Measurements from ENCODE around the gene SEH1L. TPM values are rescaled to one million over a fixed set of nuclear protein-coding genes. Genes with fewer than 3 reads are reported as not detected.
A peak's percentile ranks its signal among the peaks of the same experiment; 100 is the strongest.

The SEH1L gene
- total RNA-seq, 1 experiment from 2014 or later = 116 TPM

GRCh38 chr18:12990123-12990475 lies 42.3 kb downstream of the SEH1L start:
- ChIA-PET POLR2A (interaction anchor here (0.6 to 1.4 kb wide), 5 partner anchors 23 to 613 kb away, joined by 9 to 32 read pairs (median 9); partner anchors contain the start of genes AFG3L2 and PTPN2), CTCF (interaction anchor here (1.1 kb wide), 1 partner anchor 18 kb away, joined by 3 read pairs; no protein-coding TSS in a partner anchor)
- intact Hi-C loops (cut with micrococcal nuclease; ENCODE audit: unreplicated experiment) = no loop called here
- Histone ChIP-seq H3K4me3 (ENCODE audit: low read depth, low read length) (peak overlapping the region; percentile 78), H3K9me3 (no peaks in the 10 kb centered on the region), H3K27me3 (replicated peaks; ENCODE audit: control insufficient read depth, insufficient read depth, low read length) (no peaks in the 10 kb centered on the region), H3K4me1 (peaks cover 8% of the 10 kb centered on the region; the same call in 1 of the 2 replicates), H3K36me3 (ENCODE audit: control insufficient read depth, insufficient read depth, low read length) (no peaks in the 10 kb centered on the region)
- Mint-ChIP-seq H3K27me3 (ENCODE audit: insufficient read depth, unreplicated experiment) (no peaks in the 10 kb centered on the region), H3K4me3 (ENCODE audit: unreplicated experiment) (peak overlapping the region; percentile 72), H3K9me3 (ENCODE audit: unreplicated experiment) (no peaks in the 10 kb centered on the region), H3K27ac (ENCODE audit: unreplicated experiment) (peak overlapping the region; percentile 70), H3K36me3 (ENCODE audit: insufficient read depth, unreplicated experiment) (peaks cover 45% of the 10 kb centered on the region), H3K4me1 (ENCODE audit: low read depth, unreplicated experiment) (peaks cover 20% of the 10 kb centered on the region)
- no peak for DNase-seq
- BruUV-seq (replicated peaks) = no TSS peak
- TF ChIP-seq CTCF (IDR thresholded peaks at IDR 0.05; ENCODE audit: insufficient read depth in 1 of 2, low read depth in 1 of 2, low read length in 1 of 2, severe bottlenecking in 1 of 2, unreplicated experiment in 1 of 2) = no peak

- TSS peak; percentile 96 for BruUV-seq (replicated peaks)
- ChIA-PET POLR2A (interaction anchor here (0.6 to 1.4 kb wide), 18 partner anchors 9 to 614 kb away, joined by 3 to 32 read pairs (median 6); partner anchors contain the start of genes AFG3L2, CEP76, PSMG2 and PTPN2), CTCF (interaction anchor here (0.6 to 1.6 kb wide), 5 partner anchors 14 to 169 kb away, joined by 3 to 7 read pairs (median 6); no protein-coding TSS in a partner anchor)
- peaks cover 40% of the 10 kb centered on the region for H3K36me3 Mint-ChIP-seq (ENCODE audit: insufficient read depth, unreplicated experiment)
- H3K36me3 ChIP-seq (ENCODE audit: control insufficient read depth, insufficient read depth, low read length) = no peaks in the 10 kb centered on the region
- no peaks in the 10 kb centered on the region for H3K27me3 Mint-ChIP-seq (ENCODE audit: insufficient read depth, unreplicated experiment)
- DNase-seq = peak in 1 of 2 experiments; percentile 36
- peak overlapping the region; percentile 72 for H3K4me3 Mint-ChIP-seq (ENCODE audit: unreplicated experiment)
- H3K9me3 ChIP-seq = no peaks in the 10 kb centered on the region
- peak overlapping the region; percentile 78 for H3K4me3 ChIP-seq (ENCODE audit: low read depth, low read length)
- TF ChIP-seq CTCF (IDR thresholded peaks at IDR 0.05; ENCODE audit: insufficient read depth in 1 of 2, low read depth in 1 of 2, low read length in 1 of 2, severe bottlenecking in 1 of 2, unreplicated experiment in 1 of 2) = no peak
- intact Hi-C loops (cut with micrococcal nuclease; ENCODE audit: unreplicated experiment) = no loop called here
- H3K27me3 ChIP-seq (replicated peaks; ENCODE audit: control insufficient read depth, insufficient read depth, low read length) = no peaks in the 10 kb centered on the region
- peak overlapping the region; percentile 70 for H3K27ac Mint-ChIP-seq (ENCODE audit: unreplicated experiment)
- no peaks in the 10 kb centered on the region for H3K9me3 Mint-ChIP-seq (ENCODE audit: unreplicated experiment)
- peaks cover 8% of the 10 kb centered on the region; the same call in 1 of the 2 replicates for H3K4me1 ChIP-seq
- H3K4me1 Mint-ChIP-seq (ENCODE audit: low read depth, unreplicated experiment) = peaks cover 20% of the 10 kb centered on the region
Observed at GRCh38 chr18:12990641-12990966, 42.8 kb downstream of the SEH1L start.

- H3K9me3 ChIP-seq = no peaks in the 10 kb centered on the region
- BruUV-seq (replicated peaks) = no TSS peak
- Mint-ChIP-seq H3K4me1 (ENCODE audit: low read depth, unreplicated experiment) (peaks cover 20% of the 10 kb centered on the region), H3K27ac (ENCODE audit: unreplicated experiment) (peak within 1 kb of the TSS; percentile 70), H3K36me3 (ENCODE audit: insufficient read depth, unreplicated experiment) (peaks cover 40% of the 10 kb centered on the region), H3K9me3 (ENCODE audit: unreplicated experiment) (no peaks in the 10 kb centered on the region), H3K4me3 (ENCODE audit: unreplicated experiment) (peak within 1 kb of the TSS; percentile 72), H3K27me3 (ENCODE audit: insufficient read depth, unreplicated experiment) (no peaks in the 10 kb centered on the region)
- no peaks in the 10 kb centered on the region for H3K36me3 ChIP-seq (ENCODE audit: control insufficient read depth, insufficient read depth, low read length)
- DNase-seq = peak; percentile 98 to 99
- intact Hi-C loops (cut with micrococcal nuclease; ENCODE audit: unreplicated experiment) = no loop called here
- peak within 1 kb of the TSS; percentile 78 for H3K4me3 ChIP-seq (ENCODE audit: low read depth, low read length)
- ChIA-PET POLR2A (interaction anchor here (0.6 to 1.4 kb wide), 20 partner anchors 9 to 614 kb away, joined by 3 to 32 read pairs (median 6); partner anchors contain the start of genes AFG3L2, CEP76, PSMG2 and PTPN2), CTCF (interaction anchor here (0.5 to 1.6 kb wide), 6 partner anchors 14 to 169 kb away, joined by 3 to 7 read pairs (median 6); no protein-coding TSS in a partner anchor)
- H3K4me1 ChIP-seq = peaks cover 8% of the 10 kb centered on the region; the same call in 1 of the 2 replicates
- H3K27me3 ChIP-seq (replicated peaks; ENCODE audit: control insufficient read depth, insufficient read depth, low read length) = no peaks in the 10 kb centered on the region
- peak in 1 of 2 experiments; percentile 27 for TF ChIP-seq CTCF (IDR thresholded peaks at IDR 0.05; ENCODE audit: insufficient read depth in 1 of 2, low read depth in 1 of 2, low read length in 1 of 2, severe bottlenecking in 1 of 2, unreplicated experiment in 1 of 2)
Observed at GRCh38 chr18:12990967-12991820, 43.4 kb downstream of the SEH1L start, which contains the start of gene CEP192. Gene CEP192 (plus strand): TSS chr18:12991362. CDS start chr18:12999425, 8,063 bp downstream.
